Prostate gland (tissue), 2 donors: Measurements from ENCODE around the gene ZNF155.

Source experiments
- CTCF ChIP-seq, 4 experiments: fragments of 200-600 bp in 2 of 4; fragments of 450-650 bp in 2 of 4; sonication (generic) in 2 of 4; IDR thresholded peaks; 1 replicate in 3 of 4; 2 replicates in 1 of 4; pipeline ENCODE4 v1.5.1; 2016 to 2019; ENCODE audit warnings: antibody characterized with exemption in 4 of 4, mild to moderate bottlenecking in 2 of 4, moderate library complexity in 2 of 4
- POLR2A ChIP-seq: fragments of 450-650 bp; IDR thresholded peaks from one replicate; pipeline ENCODE4 v1.6.1; 2016; ENCODE audit warnings: antibody characterized with exemption, mild to moderate bottlenecking
- POLR2AphosphoS5 ChIP-seq: sonication (generic); formaldehyde crosslinking; IDR thresholded peaks from one replicate; pipeline ENCODE4 v1.6.1; 2017; ENCODE audit warnings: antibody characterized with exemption

- TF ChIP-seq CTCF (IDR thresholded peaks at IDR 0.05) (no peak), POLR2A (no peak), POLR2AphosphoS5 (peak; percentile 21)
These were observed 47.8 kb upstream of the ZNF155 start for GRCh38 chr19:43936188-43936587.
